Endothelial cell of umbilical vein (primary cell): ENCODE results near the gene NR2C1. TPM values are rescaled to one million over a fixed set of nuclear protein-coding genes. Genes with fewer than 3 reads are reported as not detected.

Experiments
- BruUV-seq: library from RNA; stranded (reverse); fragments of 400-500 nt; replicated peaks from 2 replicates; lab custom pipeline; 2021; lab: Mats Ljungman, UMichigan
- CTCF ChIA-PET: fragments of 300-600, 350-600 bp; sonication (Branson Sonifier 250); formaldehyde crosslinking; loops from one replicate; lab custom pipeline; 2021; ENCODE audit warnings: antibody characterized with exemption, inconsistent platforms; lab: Charles Lee
- POLR2A ChIA-PET: fragments of 300-600, 350-600 bp; sonication (Branson Sonifier 250); formaldehyde crosslinking; loops from one replicate; lab custom pipeline; 2021; ENCODE audit warnings: antibody characterized with exemption, inconsistent platforms; lab: Charles Lee
- DNase-seq: peaks from one replicate; pipeline ENCODE4 v3.0.0-alpha.2; 2011; ENCODE audit warnings: low read depth, low spot score
- FAIRE-seq: peaks from 2 replicates; lab custom pipeline; 2011; peaks lifted over from hg19 to GRCh38; lab: Jason Lieb, UNC
- H2AFZ ChIP-seq: 2 replicates; pipeline ENCODE4 v1.6.0; 2012; ENCODE audit warnings: low read depth, low read length, control low read depth, inconsistent platforms
- H3K27ac ChIP-seq: 2 replicates; pipeline ENCODE4 v1.5.1; 2011; ENCODE audit warnings: low read depth, mild to moderate bottlenecking, control low read depth, low read length, moderate library complexity; ENCODE audit not compliant: insufficient read depth
- H3K27me3 ChIP-seq, 2 experiments: 2 replicates each; pipeline versions ENCODE4 v1.6.0 to v1.6.1; 2011; ENCODE audit warnings: low read length in 2 of 2, mixed read lengths in 1 of 2; ENCODE audit not compliant: control insufficient read depth in 2 of 2, insufficient read depth in 2 of 2
- H3K36me3 ChIP-seq, 2 experiments: 2 replicates in 1 of 2; 3 replicates in 1 of 2; pipeline ENCODE4 v1.5.1; 2011; ENCODE audit warnings: low read length in 2 of 2, mild to moderate bottlenecking in 1 of 2, moderate library complexity in 1 of 2; ENCODE audit not compliant: control insufficient read depth in 2 of 2, insufficient read depth in 2 of 2; ENCODE audit errors: extremely low read depth in 1 of 2
- H3K4me1 ChIP-seq: 3 replicates; pipeline ENCODE4 v1.5.1; 2011; ENCODE audit warnings: mild to moderate bottlenecking, low read length; ENCODE audit not compliant: control insufficient read depth, insufficient read depth; ENCODE audit errors: extremely low read depth
- H3K4me2 ChIP-seq: 2 replicates; pipeline ENCODE4 v1.6.1; 2011; ENCODE audit warnings: low read length, control low read depth, mixed read lengths; ENCODE audit not compliant: insufficient read depth
- H3K4me3 ChIP-seq, 3 experiments: fragments of 200-600 bp in 1 of 3; sonication (generic), shearing (Covaris generic) in 1 of 3; replicated peaks in 1 of 3; 2 replicates each; pipeline ENCODE4 v1.5.1; 2011 to 2016; ENCODE audit warnings: control low read depth in 3 of 3, low read length in 3 of 3, mild to moderate bottlenecking in 2 of 3, inconsistent platforms in 1 of 3, low read depth in 1 of 3, moderate library complexity in 1 of 3; ENCODE audit not compliant: insufficient read depth in 1 of 3
- H3K79me2 ChIP-seq: 2 replicates; pipeline ENCODE4 v1.6.0; 2012; ENCODE audit warnings: low read length, inconsistent platforms; ENCODE audit not compliant: control insufficient read depth, insufficient read depth
- H3K9ac ChIP-seq: replicated peaks from 2 replicates; pipeline ENCODE3; 2011; ENCODE audit warnings: low read length, control low read depth; ENCODE audit not compliant: insufficient read depth; ENCODE audit errors: extremely low read depth
- H3K9me1 ChIP-seq: replicated peaks from 3 replicates; pipeline ENCODE4 v1.6.0; 2011; ENCODE audit warnings: mild to moderate bottlenecking, low read length; ENCODE audit not compliant: control insufficient read depth, insufficient read depth; ENCODE audit errors: extremely low read depth
- H3K9me3 ChIP-seq: replicated peaks from 2 replicates; pipeline ENCODE4 v1.5.1; 2012; ENCODE audit warnings: low read length, inconsistent platforms; ENCODE audit not compliant: control insufficient read depth, insufficient read depth
- H4K20me1 ChIP-seq: replicated peaks from 2 replicates; pipeline ENCODE3; 2011; ENCODE audit warnings: mild to moderate bottlenecking, low read length; ENCODE audit not compliant: control insufficient read depth, insufficient read depth; ENCODE audit errors: extremely low read depth
- CTCF ChIP-seq, 2 donors: IDR thresholded peaks; 1 replicate in 1 of 2; 2 replicates in 1 of 2; pipeline ENCODE4 v1.5.1; 2011; ENCODE audit warnings: low read length in 2 of 2, mild to moderate bottlenecking in 2 of 2, moderate library complexity in 2 of 2, control low read depth in 1 of 2, inconsistent platforms in 1 of 2, low read depth in 1 of 2; ENCODE audit not compliant: insufficient read depth in 1 of 2; ENCODE audit errors: extremely low read depth in 1 of 2
- EZH2 ChIP-seq: IDR thresholded peaks from 2 replicates; pipeline ENCODE4 v1.6.1; 2012; ENCODE audit warnings: borderline replicate concordance, low read depth, mild to moderate bottlenecking, moderate library complexity, low read length, inconsistent platforms; ENCODE audit not compliant: severe bottlenecking
- FOS ChIP-seq: IDR thresholded peaks from 2 replicates; pipeline ENCODE4 v1.6.1; 2011; ENCODE audit warnings: mild to moderate bottlenecking, low read length, moderate library complexity, borderline replicate concordance; ENCODE audit not compliant: insufficient read depth
- GATA2 ChIP-seq: IDR thresholded peaks from 2 replicates; pipeline ENCODE4 v1.7.0; 2011; ENCODE audit warnings: low read depth, mild to moderate bottlenecking, moderate library complexity, mixed read lengths, low read length; ENCODE audit not compliant: insufficient read length, insufficient read depth
- JUN ChIP-seq: IDR thresholded peaks from 2 replicates; pipeline ENCODE4 v1.6.1; 2011; ENCODE audit warnings: borderline replicate concordance, low read depth; ENCODE audit not compliant: insufficient read length, insufficient read depth
- MAX ChIP-seq: IDR thresholded peaks from 2 replicates; pipeline ENCODE4 v1.6.1; 2011; ENCODE audit not compliant: insufficient read depth, insufficient read length
- MYC ChIP-seq: IDR thresholded peaks from one replicate; pipeline ENCODE4 v1.6.1; 2011; ENCODE audit warnings: mild to moderate bottlenecking, low read depth, low read length
- POLR2A ChIP-seq: IDR thresholded peaks from 2 replicates; pipeline ENCODE4 v1.6.1; 2012; ENCODE audit warnings: low read depth, mild to moderate bottlenecking, control low read depth, low read length
- dilution Hi-C: fragments of 300-500 bp; cut with MboI; formaldehyde crosslinking; loops from one replicate; pipeline ENCODE4 v1.15.0; 2019; ENCODE audit warnings: low sequenced_read_pairs; ENCODE audit not compliant: extremely low pct_ligation_motif_present
- intact Hi-C: fragments of 100-400 bp; cut with micrococcal nuclease; formaldehyde crosslinking; loops from one replicate; pipeline ENCODE4 v1.10.0; 2022
- polyA plus RNA-seq, 4 experiments: library from polyadenylated mRNA; depleted of rRNA in 3 of 4; stranded (reverse) in 3 of 4; unstranded in 1 of 4; fragments of >200 nt; gene quantifications; 2 replicates each; pipeline versions ENCODE4 v1.2.1 to v1.2.3, GENCODE V29; 2011 to 2012; ENCODE audit warnings: missing spikeins in 1 of 4
- total RNA-seq: library from RNA; stranded (reverse); gene quantifications from 2 replicates; pipeline ENCODE4 v1.2.3, GENCODE V29; 2021

Gene NR2C1
- total and polyA plus RNA-seq, 2 donors (not counting 3 experiments of a cell fraction or from before 2014, with no cell fraction given), result 21.0 to 37.7 TPM

- no peaks in the 10 kb centered on the region for H3K9me1 ChIP-seq
- no peak for FAIRE-seq
Measured at GRCh38 chr12:95070378-95070777, 3.0 kb downstream of the NR2C1 start.

GRCh38 chr12:95066091-95066855, 7.1 kb downstream of the NR2C1 start:
- H3K9me1 ChIP-seq, result no peaks in the 10 kb centered on the region
- BruUV-seq, result no TSS peak
- no peak overlapping the region for H3K27ac ChIP-seq
- no peaks in the 10 kb centered on the region for H3K27me3 ChIP-seq
- FAIRE-seq, result no peak
- H3K9ac ChIP-seq, result no peak overlapping the region
- H2AFZ ChIP-seq, result no peak overlapping the region
- peaks cover 13% of the 10 kb centered on the region for H3K79me2 ChIP-seq
- dilution Hi-C loops (no loop called here), intact Hi-C loops (no loop called here)
- no peak overlapping the region for H3K4me2 ChIP-seq
- H4K20me1 ChIP-seq, result no peaks in the 10 kb centered on the region
- ChIA-PET CTCF (interaction anchor here (0.6 to 0.8 kb wide), 2 partner anchors 29 to 411 kb away, joined by 3 read pairs; no protein-coding TSS in a partner anchor), POLR2A (no interaction called here)
- H3K36me3 ChIP-seq, result peaks cover 3 to 9% of the 10 kb centered on the region in 2 experiments
- H3K4me3 ChIP-seq, result no peak overlapping the region
- no peak for DNase-seq
- no peaks in the 10 kb centered on the region for H3K4me1 ChIP-seq
- TF ChIP-seq POLR2A, result no peak
- TF ChIP-seq GATA2, result no peak
- TF ChIP-seq CTCF (IDR thresholded peaks at IDR 0.05; ENCODE audit: extremely low read depth in 1 of 2, insufficient read depth in 1 of 2, low read depth in 1 of 2, low read length in 2 of 2), result no peak
- no peak for TF ChIP-seq MYC
- no peak for TF ChIP-seq JUN
- no peak for TF ChIP-seq EZH2
- TF ChIP-seq FOS, result no peak
- no peak for TF ChIP-seq MAX
- no peaks in the 10 kb centered on the region for H3K9me3 ChIP-seq

More at GRCh38 chr12:95070378-95070777, 3.0 kb downstream of the NR2C1 start:
- BruUV-seq, result no TSS peak
- TF ChIP-seq POLR2A (no peak), FOS (no peak)
- intact Hi-C loops (loop anchor here (5.0 kb wide), 1 partner anchor 308 kb away; no protein-coding TSS in a partner anchor), dilution Hi-C loops (no loop called here)
- no peaks in the 10 kb centered on the region for H4K20me1 ChIP-seq
- no peak overlapping the region for H3K27ac ChIP-seq
- peaks cover 4% of the 10 kb centered on the region for H3K4me1 ChIP-seq
- CTCF ChIA-PET, result interaction anchor here (0.6 to 0.7 kb wide), 2 partner anchors 9 to 253 kb away, joined by 3 read pairs; no protein-coding TSS in a partner anchor
- POLR2A ChIA-PET, result no interaction called here
- H3K4me2 ChIP-seq, result no peak overlapping the region
- no peaks in the 10 kb centered on the region for H3K27me3 ChIP-seq
- no peak overlapping the region for H3K9ac ChIP-seq
- no peak overlapping the region for H2AFZ ChIP-seq
- no peak for DNase-seq
- peaks cover 0 to 2% of the 10 kb centered on the region in 2 experiments for H3K36me3 ChIP-seq
- no peaks in the 10 kb centered on the region for H3K9me3 ChIP-seq
- H3K4me3 ChIP-seq, result no peak overlapping the region
- peaks cover 28% of the 10 kb centered on the region for H3K79me2 ChIP-seq
